ENCODE measurements around the gene B3GNT8.

DNA sequence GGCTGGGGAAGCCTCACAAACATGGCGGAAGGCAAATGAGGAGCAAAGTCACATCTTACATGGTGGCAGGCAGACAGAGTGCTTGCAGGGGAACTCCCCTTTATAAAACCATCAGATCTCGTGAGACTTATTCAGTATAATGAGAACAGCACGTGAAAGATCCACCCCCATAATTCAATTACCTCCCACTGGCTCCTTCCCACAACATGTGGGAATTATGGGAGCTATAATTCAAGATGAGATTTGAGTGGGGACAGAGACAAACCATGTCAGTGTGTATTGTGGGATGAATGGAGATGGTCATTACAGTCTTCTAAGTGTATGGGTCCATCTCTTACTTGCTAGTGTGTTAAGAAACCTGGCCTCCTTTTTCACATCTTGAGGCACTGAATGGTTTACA, 25.2 kb downstream of the B3GNT8 start:
- TF ChIP-seq, protein P1, sequence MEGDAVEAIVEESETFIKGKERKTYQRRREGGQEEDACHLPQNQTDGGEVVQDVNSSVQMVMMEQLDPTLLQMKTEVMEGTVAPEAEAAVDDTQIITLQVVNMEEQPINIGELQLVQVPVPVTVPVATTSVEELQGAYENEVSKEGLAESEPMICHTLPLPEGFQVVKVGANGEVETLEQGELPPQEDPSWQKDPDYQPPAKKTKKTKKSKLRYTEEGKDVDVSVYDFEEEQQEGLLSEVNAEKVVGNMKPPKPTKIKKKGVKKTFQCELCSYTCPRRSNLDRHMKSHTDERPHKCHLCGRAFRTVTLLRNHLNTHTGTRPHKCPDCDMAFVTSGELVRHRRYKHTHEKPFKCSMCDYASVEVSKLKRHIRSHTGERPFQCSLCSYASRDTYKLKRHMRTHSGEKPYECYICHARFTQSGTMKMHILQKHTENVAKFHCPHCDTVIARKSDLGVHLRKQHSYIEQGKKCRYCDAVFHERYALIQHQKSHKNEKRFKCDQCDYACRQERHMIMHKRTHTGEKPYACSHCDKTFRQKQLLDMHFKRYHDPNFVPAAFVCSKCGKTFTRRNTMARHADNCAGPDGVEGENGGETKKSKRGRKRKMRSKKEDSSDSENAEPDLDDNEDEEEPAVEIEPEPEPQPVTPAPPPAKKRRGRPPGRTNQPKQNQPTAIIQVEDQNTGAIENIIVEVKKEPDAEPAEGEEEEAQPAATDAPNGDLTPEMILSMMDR (IDR thresholded peaks at IDR 0.05), result no peak
- TF ChIP-seq SIN3A (IDR thresholded peaks at IDR 0.05; ENCODE audit: borderline replicate concordance, low read depth, low read length) (no peak), RAD21 (IDR thresholded peaks at IDR 0.05; ENCODE audit: low read length) (no peak)
- TF ChIP-seq, protein P2, sequence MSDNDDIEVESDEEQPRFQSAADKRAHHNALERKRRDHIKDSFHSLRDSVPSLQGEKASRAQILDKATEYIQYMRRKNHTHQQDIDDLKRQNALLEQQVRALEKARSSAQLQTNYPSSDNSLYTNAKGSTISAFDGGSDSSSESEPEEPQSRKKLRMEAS (IDR thresholded peaks at IDR 0.05; ENCODE audit: low read depth), result no peak
